Body of pancreas (tissue), 4 donors: Measurements from ENCODE around the gene PDE11A. TPM values are rescaled to one million over a fixed set of nuclear protein-coding genes. Genes with fewer than 3 reads are reported as not detected.

Experiments
- ATAC-seq: fragments of 150-250 bp; one replicate; pipeline ENCODE4 v1.9.1; 2016
- DNase-seq, 4 donors: peaks; one replicate each; pipeline ENCODE4 v3.0.0-alpha.2; 2019
- H3K27ac ChIP-seq, 4 donors: fragments of 200-600 bp; sonication (generic); 1 replicate in 3 of 4; 2 replicates in 1 of 4; pipeline versions ENCODE4 v1.5.1 to v1.6.1; 2016 to 2019; ENCODE audit warnings: mild to moderate bottlenecking in 1 of 4, mixed read lengths in 1 of 4, moderate library complexity in 1 of 4
- H3K27me3 ChIP-seq, 2 donors: fragments of 200-600 bp; sonication (generic); one replicate each; pipeline ENCODE4 v1.6.0; 2016; ENCODE audit warnings: mild to moderate bottlenecking in 1 of 2
- H3K36me3 ChIP-seq, 2 donors: fragments of 200-600 bp; sonication (generic); replicated peaks in 1 of 2; 2 replicates each; pipeline ENCODE4 v1.5.1; 2016; ENCODE audit warnings: low read depth in 2 of 2; ENCODE audit not compliant: insufficient read depth in 1 of 2
- H3K4me1 ChIP-seq: fragments of 200-600 bp; sonication (generic); one replicate; pipeline ENCODE4 v1.6.0; 2016
- H3K4me3 ChIP-seq, 2 donors: fragments of 200-600 bp; sonication (generic); 1 replicate in 1 of 2; 2 replicates in 1 of 2; pipeline ENCODE4 v1.5.1; 2016 to 2019
- H3K9me3 ChIP-seq, 3 donors: fragments of 200-600 bp; sonication (generic); 1 replicate in 2 of 3; 2 replicates in 1 of 3; pipeline ENCODE4 v1.5.1; 2016
- POLR2A ChIP-seq, 3 donors: fragments of 450-650 bp; IDR thresholded peaks; one replicate each; pipeline ENCODE4 v1.6.1; 2016; ENCODE audit warnings: antibody characterized with exemption in 3 of 3, mild to moderate bottlenecking in 2 of 3
- WGBS, 2 donors: methylation state at CpG; one replicate each; pipeline ENCODE4 v1.1.5; 2017; 5-methylcytosine and 5-hydroxymethylcytosine counted together
- intact Hi-C: fragments of 100-400 bp; cut with DNase I; formaldehyde crosslinking; loops from one replicate; pipeline ENCODE4 v1.15.1; 2023
- total RNA-seq, 2 donors: library from RNA; depleted of rRNA; stranded (reverse); fragments of >200 nt; gene quantifications; one replicate each; pipeline ENCODE4 v1.1.0, GENCODE V29; 2016
- TF ChIP-seq, protein P1 (sequence below), 7 experiments: fragments of 450-650 bp in 4 of 7; fragments of 200-600 bp in 3 of 7; sonication (generic) in 3 of 7; IDR thresholded peaks; one replicate each; pipeline ENCODE4 v1.5.1; 2016 to 2019; ENCODE audit warnings: antibody characterized with exemption in 7 of 7

Gene PDE11A
- total RNA-seq, 2 donors from 2014 or later = 2.6 to 4.0 TPM

DNA sequence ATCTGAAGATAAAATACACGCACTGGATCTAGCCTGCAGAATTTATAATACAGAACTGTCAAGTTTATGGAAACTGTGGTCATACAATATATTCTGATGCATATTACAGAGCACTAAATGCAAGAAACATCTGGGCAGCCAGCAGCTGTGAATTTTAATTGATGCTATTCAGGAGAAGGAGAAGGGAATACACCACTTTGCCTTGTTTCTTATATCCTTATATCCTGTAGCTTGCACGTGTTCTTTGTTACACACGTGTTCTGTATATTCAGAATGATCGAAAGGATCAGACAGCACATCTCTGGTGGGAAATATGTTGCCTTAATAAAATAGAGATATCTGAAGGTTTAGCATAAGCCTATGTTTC is 344.2 kb downstream of the PDE11A start:
- H3K4me1 ChIP-seq = no peaks in the 10 kb centered on the region
- no peak for ATAC-seq
- no peak for TF ChIP-seq POLR2A (IDR thresholded peaks at IDR 0.05)
- TF ChIP-seq, protein P1, sequence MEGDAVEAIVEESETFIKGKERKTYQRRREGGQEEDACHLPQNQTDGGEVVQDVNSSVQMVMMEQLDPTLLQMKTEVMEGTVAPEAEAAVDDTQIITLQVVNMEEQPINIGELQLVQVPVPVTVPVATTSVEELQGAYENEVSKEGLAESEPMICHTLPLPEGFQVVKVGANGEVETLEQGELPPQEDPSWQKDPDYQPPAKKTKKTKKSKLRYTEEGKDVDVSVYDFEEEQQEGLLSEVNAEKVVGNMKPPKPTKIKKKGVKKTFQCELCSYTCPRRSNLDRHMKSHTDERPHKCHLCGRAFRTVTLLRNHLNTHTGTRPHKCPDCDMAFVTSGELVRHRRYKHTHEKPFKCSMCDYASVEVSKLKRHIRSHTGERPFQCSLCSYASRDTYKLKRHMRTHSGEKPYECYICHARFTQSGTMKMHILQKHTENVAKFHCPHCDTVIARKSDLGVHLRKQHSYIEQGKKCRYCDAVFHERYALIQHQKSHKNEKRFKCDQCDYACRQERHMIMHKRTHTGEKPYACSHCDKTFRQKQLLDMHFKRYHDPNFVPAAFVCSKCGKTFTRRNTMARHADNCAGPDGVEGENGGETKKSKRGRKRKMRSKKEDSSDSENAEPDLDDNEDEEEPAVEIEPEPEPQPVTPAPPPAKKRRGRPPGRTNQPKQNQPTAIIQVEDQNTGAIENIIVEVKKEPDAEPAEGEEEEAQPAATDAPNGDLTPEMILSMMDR (IDR thresholded peaks at IDR 0.05) = no peak
- H3K27ac ChIP-seq = no peak overlapping the region
- no peaks in the 10 kb centered on the region for H3K27me3 ChIP-seq
- no peaks in the 10 kb centered on the region for H3K36me3 ChIP-seq
- H3K4me3 ChIP-seq = no peak overlapping the region
- no peaks in the 10 kb centered on the region for H3K9me3 ChIP-seq
- intact Hi-C loops = no loop called here
- DNase-seq = no peak
- WGBS, 2 donors = 45 to 74% methylated on average over 4 of the region's 4 CpGs

- TF ChIP-seq, protein P1 (IDR thresholded peaks at IDR 0.05) = no peak
- no peak for TF ChIP-seq POLR2A (IDR thresholded peaks at IDR 0.05)
- Histone ChIP-seq H3K9me3 (no peaks in the 10 kb centered on the region), H3K27ac (no peak overlapping the region), H3K4me3 (no peak overlapping the region), H3K36me3 (no peaks in the 10 kb centered on the region), H3K27me3 (no peaks in the 10 kb centered on the region), H3K4me1 (no peaks in the 10 kb centered on the region)
- intact Hi-C loops = no loop called here
- ATAC-seq (no peak), DNase-seq (no peak)
- WGBS, 2 donors = 82 to 88% methylated on average over 13 of the region's 13 CpGs
These were observed 344.8 kb downstream of the PDE11A start for GRCh38 chr2:177727577-177728398.

- no peaks in the 10 kb centered on the region for H3K9me3 ChIP-seq
- no peak for ATAC-seq
- intact Hi-C loops = no loop called here
These were observed 345.6 kb downstream of the PDE11A start for GRCh38 chr2:177726931-177727348.

DNA sequence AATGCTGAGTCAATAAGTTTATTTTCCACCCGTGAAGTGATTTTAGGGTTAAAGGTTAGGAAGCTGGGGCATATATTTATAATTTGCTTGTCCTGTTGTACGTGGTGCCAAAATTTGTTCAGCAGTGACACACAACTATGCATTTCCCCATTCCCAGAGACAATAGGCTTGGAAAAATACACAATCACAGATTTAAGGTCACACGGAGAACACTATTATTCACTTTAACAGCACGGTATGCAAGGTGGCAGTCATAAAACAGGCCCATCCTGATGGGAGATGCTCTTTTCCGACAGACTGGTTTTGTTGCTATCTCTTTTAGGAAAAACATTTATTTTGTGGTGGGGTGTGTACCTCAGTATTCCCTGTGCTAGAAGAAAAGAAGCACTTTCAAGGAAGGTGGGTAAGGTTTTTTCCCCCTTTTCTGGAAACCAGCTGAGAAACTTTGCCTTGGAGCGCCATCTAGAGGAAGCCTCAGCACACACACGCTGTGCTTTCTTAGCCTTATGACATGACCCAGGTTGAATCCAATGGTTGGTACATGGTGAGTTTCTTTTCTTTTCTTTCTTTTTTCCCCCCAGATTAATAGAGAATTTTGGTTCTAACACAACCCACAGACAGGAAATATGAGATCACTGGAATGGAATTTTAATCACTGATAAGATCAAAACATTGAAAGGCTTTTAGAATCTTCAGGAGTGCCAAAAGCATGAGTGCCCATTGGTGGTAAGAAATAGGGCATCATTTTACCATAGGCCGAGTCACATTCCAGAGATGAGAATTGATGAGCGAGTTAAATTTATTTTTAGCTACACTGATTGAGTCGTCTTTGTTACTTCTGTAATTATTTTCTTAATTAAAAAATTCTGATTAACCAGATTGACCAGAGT is 347.9 kb downstream of the PDE11A start:
- Histone ChIP-seq H3K4me1 (no peaks in the 10 kb centered on the region), H3K36me3 (no peaks in the 10 kb centered on the region), H3K27me3 (no peaks in the 10 kb centered on the region), H3K4me3 (no peak overlapping the region), H3K27ac (no peak overlapping the region), H3K9me3 (no peaks in the 10 kb centered on the region)
- TF ChIP-seq, protein P1 (IDR thresholded peaks at IDR 0.05) = peak; percentile 36 to 81 (median 77)
- TF ChIP-seq POLR2A (IDR thresholded peaks at IDR 0.05) = no peak
- ATAC-seq (peak; percentile 80), DNase-seq (peak; percentile 44 to 59 (median 46))
- 32 to 36% methylated on average over 10 of the region's 10 CpGs for WGBS, 2 donors
- intact Hi-C loops = no loop called here

More at GRCh38 chr2:177726931-177727348, 345.6 kb downstream of the PDE11A start:
- DNase-seq = no peak
- WGBS, 2 donors = 40 to 41% methylated on average over 5 of the region's 5 CpGs
- no peaks in the 10 kb centered on the region for H3K27me3 ChIP-seq
- H3K27ac ChIP-seq = no peak overlapping the region
- TF ChIP-seq POLR2A (IDR thresholded peaks at IDR 0.05) = no peak
- TF ChIP-seq, protein P1 (IDR thresholded peaks at IDR 0.05) = no peak
- H3K36me3 ChIP-seq = no peaks in the 10 kb centered on the region
- no peak overlapping the region for H3K4me3 ChIP-seq
- H3K4me1 ChIP-seq = no peaks in the 10 kb centered on the region
